ENCODE measurements around the gene LMO7.

Gene LMO7

DNA sequence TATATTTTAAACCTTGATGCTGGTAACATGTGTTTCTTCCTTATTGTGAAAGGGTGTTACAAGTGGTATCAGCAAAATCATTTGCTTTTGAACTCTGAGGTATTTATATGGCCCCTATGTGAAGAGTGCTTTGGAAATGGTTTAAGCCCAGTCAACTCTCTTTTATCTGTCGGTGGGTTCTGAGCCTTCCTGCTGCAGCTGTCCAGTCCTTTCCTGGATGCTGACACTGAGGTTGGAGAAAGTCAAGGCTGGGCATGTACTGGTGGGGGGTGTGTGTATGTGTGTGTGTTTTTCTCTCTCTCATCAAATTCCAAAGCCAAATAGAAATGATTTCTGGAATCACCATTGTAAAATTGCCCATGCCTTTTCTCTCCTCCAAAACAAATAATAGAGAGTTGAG, 221.2 kb downstream of the LMO7 start:
- no peak for DNase-seq

DNA sequence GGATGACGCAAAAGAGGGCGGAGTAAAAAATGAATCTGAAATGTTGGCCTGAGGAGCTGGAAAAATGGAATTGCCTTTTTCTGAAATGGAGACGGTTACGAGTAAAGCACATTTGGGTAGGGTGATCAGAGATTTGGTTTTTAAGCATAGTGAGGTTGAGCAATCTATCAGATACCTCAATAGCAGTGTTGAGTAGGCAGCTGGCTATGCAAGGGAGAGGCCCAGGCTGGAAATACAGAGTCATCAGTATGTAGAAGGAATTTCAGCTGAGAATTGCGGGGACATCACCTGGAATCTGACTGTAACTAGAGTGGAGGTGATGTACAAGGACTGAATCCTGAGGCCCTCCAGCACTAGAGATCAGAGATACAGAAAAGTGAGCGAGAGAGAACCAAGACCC, 224.8 kb downstream of the LMO7 start:
- DNase-seq: no peak

DNA sequence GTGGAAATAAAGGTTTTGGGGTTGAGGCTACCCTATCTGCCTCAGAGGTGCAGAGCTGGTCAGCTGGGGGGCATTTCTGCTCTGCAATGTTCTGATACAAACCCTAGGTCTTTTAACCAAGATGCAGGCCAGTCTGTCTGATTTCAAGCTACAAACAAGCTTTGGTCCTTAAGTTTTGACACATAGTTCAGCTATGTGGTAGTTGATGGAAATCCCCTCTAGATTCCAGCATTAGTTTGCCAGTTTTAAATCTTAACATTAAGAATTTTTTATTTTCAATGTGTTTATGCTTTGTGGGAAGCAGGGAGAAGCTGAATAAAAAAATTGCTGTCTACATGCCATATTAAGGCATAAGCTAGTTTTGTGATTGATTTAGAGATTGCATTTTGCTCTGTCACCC, 225.7 kb downstream of the LMO7 start:
- DNase-seq: no peak

DNA sequence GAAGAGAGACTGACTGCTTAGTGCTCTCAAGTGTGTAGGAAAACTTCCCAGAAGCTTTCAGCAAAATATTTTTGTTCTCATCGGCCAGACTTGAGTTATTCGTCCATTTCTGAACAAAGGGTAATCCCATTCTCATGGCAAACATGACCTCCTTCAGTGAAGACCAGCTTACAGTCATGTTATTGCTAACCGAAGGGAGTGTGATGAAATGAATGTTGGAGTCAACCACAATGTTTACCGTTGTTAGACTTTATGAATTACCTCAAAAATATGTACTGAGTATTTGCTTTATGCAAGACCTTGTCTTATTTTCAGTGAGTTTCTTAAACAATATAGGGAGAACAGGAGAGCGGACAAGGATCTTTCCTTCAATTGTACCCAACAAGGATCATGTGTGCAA, 228.6 kb downstream of the LMO7 start:
- DNase-seq: no peak

DNA sequence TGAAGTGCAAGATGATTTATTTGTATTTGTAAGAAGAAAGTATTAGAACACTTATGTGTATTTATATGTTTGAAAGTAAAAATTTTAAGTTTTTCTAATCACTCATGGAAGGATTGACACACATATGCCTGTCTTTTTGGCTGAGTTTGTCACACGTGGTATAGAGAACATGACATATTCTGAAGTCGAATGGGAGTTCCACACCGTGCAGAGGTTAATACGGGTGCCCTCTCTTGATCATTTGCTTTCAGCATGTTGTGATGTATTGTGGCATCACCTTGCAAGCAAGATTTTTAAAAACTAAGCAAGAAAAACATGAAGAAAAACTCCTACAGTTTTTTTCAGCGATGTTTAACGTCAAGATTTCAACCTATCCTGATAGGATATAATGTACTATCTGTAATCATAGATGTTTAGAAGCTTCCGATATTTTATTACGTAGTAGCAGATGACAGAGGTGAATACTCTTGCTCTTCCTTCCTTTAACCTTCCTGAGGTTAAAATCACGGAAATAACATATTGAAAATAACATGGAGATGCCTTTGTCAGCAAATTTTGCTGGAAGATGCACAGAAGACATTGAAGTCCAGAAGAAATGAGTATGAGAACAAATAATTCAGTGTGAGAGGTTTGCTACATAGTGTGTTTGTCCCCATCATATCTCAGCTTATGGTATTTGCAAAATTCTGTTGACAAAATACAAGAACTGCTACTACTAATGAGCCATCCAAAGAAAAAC, 231.4 kb downstream of the LMO7 start:
- DNase-seq: no peak

DNA sequence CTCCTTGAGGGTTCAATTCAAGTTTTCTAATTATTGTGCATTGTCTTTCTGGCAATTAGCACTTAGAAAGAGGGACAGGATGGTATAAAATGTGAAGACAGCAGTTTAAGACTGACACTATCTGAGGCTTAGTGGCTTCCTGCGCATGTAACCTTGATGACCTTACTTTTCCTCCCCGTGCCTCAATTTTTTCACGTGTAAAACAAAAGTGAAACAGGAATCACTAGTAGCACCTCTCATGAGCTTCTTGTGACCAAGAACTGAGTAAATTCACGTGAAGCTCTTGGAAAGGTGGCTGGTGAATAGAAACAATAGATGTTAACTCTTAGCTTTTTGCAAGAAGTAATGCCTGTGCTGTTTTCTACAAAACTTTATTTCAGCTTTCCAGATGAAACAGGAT, 233.9 kb downstream of the LMO7 start:
- DNase-seq: no peak

DNA sequence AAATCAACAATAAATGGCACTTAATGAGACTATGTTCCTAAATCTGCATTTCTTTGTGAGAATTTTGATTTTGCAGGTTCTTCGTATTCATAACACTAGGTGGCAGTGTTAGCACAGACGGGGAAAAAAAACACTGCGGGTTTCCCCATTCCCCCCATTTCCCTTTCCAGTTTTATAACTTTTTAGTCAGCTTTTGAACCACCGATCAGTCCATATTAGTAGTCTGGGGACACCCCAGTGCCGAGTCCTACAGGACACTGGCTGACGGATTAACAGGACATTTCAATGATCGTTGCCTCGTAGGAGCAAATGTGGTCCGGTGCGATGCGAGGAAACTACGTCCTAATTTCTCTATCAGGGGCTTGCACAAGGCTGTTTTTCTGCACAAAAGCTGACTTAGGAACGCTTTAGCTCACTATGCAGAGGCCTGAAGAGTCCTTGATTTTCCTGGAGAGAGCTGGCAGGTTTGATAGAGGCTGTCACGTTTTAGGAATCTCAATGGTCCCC, 234.3 kb downstream of the LMO7 start:
- DNase-seq: peak; percentile 11

DNA sequence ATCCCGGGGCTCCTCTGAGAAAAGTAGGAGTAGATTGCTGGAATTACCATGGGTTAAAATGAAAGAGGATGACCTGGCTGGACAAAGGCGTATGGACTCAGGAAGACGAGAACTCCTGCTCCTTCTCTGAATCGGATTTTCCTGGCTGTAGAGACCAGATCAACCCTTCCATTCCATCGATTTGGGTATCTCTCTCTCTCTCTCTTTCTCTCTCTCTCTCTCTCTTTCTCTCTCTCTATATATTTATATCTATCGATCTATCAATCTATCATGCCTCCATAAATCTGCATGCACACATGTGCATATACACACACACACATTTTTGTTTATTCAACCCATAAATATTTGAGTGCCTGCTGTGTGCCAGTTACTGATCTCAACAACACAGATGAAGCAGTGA, 234.9 kb downstream of the LMO7 start:
- DNase-seq: no peak

DNA sequence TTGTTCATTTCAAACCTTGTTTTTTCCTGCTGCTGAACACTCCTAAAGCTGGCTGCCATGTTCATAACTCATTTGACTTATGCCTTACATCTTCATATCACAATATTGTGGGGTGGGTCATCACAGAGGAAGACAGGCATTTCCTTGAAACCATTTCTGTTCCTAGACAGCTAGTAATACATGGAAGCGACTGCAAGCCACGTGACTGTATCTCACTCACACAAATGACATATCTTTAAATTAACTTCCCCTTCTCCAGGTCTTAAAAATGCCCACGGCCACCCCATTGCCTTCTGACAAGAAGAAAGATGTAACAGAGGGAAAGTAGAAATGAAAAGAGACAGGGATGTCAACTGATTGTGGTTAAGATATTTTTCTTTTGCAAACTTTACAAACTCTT, 236.8 kb downstream of the LMO7 start:
- DNase-seq: no peak

DNA sequence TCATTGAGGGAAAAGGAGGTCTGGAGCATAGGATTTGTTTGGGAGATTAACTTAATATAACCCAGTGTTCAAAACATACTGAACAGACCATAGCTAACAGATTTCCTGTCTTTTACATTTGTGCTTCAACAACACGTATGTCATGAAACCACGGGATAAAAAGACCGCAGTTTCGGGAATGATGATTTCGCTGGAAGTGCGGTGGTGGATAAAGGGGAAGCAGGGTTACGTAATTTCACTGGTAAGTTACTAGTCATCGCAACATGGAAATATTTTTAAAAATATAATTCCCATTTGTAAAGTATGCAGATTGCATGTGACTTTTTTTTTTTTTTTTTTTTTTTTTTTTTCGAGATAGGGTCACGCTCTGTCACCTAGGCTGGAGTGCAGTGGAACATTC, 237.4 kb downstream of the LMO7 start:
- no peak for DNase-seq

DNA sequence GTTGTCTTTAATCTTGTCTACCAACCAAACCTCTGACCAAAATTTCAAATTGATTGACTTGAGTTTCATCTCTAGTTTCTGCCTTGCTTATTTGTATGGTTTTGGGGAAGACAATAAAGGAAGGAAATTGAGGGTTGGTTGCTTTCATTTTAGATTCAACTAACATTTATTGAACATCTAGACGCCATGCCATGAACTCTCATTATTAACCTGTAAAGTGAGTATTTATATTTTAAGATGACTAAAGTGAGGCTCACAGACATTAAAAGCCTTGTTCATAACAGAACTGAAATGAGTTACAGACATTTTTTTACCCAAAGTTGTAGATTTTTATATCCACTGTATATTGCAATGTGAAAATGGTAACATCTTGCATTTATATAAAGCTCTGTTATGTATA, 239.3 kb downstream of the LMO7 start:
- no peak for DNase-seq

DNA sequence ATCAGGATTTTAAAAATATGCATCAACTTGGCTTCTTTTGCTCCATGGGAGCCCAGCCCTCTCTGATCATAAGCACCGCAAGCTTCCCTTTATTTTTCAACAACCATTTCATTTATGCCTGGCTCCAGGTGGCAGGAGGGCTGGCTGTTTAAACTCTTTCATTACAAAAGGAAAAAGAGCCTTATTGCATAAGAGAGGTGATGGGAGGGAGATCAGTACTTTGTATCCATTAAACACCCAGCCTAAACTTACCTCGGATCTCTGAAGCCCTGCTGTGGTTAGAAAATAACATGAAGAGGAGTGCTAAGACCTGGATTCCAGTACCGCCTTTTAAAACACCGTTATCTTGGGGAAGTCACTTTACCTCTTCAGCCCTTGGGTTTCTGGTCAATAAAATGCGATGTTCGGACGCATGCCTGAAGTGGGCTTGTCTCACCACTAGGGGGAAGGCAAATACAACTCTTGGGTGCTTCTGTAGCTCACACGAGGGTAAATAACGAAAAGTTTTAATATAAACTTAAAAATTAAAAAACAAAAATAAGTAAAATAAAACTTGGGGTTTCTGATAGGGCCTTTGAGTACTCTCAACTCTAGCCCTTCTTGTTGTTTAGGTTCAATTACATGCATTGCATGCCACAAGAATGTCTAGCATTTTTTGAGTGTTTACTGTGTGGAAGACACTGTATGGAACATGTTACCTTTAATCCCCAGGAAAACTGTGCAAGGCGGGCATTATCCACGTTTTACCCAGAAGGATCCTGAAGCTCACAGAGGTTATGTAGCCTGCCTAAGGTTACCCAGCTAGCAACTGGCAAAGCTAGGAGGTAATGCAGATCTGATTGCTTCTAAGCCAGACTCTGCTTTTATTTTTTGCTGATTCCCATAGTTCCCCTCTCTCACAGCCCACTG, 240.3 kb downstream of the LMO7 start:
- DNase-seq: peak; percentile 20

DNA sequence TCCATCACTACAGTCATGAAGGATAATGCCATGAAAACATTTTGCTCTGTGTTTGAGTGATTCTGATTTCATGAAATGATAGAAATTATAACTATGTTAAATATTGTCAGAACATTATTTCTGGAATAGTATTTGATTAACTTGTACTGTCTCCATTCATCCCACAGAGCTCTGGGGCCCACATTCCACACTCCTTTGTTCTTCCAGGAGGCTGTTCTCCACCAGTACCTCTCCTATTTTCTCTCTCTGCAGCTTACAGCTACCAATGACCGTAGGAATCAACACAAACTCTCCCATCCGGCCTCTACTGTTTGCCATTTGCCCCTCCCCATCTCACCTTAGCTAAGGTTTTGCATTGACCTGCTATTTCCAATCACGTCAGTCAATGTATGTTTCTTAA, 240.9 kb downstream of the LMO7 start:
- no peak for DNase-seq

DNA sequence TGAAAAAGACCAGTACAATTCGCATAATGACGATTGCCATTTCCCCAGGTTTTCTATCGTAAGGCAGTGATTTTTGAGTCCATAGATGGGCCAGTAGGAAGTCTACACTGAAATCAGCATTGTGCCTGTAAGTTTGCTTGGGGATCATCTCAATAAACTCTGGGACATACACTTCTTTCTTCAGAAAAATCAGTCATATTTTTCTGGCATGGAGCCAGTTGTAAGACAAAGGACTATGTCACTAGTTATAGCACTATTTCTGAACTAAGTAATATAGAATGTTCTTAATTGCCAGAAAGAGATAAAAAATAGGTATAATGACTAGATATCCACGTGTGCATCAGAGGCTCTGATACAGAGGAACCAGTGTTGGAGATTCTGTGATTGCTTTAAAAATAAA, 243.5 kb downstream of the LMO7 start:
- DNase-seq: no peak

DNA sequence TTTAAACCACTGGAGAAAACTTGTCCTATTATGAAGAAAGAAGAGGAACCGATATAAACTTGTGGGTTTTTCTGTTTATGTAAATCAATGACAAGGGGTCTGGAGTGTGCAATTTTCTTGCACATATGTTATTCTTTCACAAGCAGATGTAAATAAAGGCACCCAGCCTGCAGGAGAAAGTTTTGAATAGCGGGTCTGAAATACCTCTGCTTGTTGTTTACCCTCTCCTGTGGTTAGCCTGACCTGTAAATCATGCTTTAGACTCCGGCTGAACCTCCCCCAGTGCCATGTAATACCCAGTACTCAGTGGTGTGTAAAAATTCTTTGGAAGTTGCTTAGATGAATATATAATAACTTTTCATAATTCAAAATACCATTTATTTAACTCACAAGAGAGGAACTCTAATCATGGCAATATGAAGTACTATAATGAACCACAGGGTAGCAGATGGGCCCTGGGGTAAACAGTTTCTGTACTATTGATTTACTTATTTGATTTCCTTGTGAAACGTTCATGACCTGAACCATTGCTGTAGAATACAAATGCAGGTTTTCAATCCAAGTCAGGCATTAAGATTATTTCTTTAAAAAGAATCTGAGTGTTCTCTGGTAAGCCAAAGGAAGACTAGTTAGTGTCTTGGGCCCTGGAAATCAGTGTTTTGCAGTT, 245.1 kb downstream of the LMO7 start:
- DNase-seq: no peak

DNA sequence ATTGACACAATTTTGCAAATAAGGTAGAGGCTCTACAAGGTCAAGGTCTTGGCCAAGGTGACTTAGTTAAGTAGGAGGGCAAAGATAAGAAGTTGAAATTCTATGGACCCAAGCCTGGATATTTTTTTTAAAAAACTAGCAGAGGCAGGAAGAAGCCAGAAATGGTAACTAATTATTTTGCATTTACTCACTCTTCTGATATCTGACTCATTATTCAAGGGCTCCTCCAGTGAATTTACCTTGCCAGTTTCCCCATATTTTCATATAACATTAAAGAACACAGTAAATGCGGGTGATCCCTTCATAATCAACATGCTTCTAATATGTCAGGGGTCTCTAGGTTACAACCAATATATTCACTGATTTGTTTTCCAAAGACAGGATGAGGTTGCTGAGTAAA, 246.1 kb downstream of the LMO7 start:
- no peak for DNase-seq

DNA sequence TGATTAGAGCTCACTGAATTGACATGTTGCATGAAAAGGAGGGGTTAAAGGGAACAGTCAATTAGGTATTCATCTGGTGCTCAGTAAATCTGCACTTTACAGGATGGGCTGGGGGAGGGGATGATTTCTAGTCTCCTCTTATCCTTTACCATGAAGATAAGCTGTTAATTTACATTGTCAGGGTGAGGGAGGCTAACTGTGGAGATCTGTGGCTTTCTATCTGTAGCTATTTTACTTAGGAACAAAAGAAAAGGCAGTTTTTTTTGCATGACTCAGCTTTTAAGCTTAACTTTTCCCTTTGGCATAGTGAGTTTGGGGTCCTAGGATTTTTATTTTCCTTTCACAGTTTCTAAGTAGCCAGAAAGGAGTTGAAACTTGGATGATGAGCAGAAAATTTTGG, 253.3 kb downstream of the LMO7 start:
- DNase-seq: no peak

DNA sequence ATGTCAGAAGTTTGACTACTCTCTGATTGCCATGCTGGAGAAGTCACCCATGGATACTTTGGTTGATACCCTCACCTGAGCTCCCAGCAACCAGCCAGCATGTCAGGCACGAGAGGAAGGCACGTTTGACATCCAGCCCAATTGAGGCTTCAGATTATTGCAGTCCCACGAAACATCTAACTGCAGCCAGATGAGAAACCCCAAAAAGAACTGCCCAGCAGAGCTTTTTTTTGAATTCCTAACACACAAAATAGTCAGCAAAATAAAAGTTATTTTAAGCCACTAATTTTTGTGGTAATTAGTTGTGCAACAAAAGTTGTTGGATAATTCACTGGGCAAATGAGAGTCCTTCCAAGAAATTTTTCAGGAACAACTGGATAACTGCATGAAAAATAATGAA, 259.0 kb downstream of the LMO7 start:
- no peak for DNase-seq

DNA sequence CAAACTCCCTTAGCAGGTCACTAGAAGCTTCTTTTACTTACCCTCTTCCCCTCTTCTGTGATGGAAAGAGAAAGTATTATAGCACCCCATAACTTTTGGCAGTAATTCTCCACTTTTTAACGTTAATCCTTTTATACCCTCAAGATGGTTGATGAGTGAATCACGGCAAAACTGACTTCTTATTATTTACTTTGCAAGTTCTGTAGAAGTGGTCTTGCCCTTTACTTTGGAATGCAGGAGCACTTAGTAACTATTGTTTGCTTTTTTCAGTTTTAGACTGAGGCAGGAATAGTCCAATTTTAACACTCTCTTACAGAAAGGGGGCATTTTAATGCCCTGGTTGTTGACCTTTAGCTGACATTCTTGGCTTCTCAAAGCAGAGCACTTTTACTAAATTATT, 260.1 kb downstream of the LMO7 start:
- no peak for DNase-seq

DNA sequence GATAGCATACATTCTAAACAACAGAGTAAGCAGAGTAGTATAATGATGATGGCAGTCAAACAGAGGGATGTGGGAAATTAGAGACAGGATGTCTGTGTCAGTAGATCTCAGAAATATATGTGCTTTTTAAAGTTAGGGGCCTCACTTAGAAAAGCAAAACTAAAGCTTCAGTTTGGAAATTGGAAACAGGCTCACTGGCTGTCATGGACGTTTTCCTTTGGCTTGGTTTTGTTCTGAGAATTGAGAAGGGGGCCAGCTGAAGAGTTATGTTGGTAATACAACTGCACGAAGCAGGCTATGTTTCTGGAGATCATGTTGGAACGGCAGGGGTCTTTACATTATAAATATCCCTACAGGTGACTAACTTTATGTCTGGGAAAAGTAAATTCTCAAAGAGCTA, 261.3 kb downstream of the LMO7 start:
- no peak for DNase-seq

DNA sequence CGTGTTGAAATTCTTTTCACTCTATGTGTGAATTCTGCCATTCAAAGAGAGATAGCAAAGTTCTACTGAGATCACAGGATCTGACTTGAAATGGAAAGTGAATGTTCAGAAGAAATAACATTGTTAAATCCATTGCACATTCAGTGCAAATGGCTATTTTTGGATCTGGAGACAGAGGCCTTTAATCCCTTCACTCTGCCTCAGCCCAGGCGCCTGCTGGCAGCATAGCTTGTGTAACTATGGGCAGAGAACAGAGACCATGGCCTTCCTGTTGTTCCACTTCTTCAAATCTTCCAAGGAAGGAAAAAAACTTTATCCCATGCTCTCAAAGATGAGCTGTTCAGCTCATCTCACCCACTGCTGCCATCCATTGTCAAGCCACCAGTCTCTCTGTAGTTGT, 265.4 kb downstream of the LMO7 start:
- no peak for DNase-seq

DNA sequence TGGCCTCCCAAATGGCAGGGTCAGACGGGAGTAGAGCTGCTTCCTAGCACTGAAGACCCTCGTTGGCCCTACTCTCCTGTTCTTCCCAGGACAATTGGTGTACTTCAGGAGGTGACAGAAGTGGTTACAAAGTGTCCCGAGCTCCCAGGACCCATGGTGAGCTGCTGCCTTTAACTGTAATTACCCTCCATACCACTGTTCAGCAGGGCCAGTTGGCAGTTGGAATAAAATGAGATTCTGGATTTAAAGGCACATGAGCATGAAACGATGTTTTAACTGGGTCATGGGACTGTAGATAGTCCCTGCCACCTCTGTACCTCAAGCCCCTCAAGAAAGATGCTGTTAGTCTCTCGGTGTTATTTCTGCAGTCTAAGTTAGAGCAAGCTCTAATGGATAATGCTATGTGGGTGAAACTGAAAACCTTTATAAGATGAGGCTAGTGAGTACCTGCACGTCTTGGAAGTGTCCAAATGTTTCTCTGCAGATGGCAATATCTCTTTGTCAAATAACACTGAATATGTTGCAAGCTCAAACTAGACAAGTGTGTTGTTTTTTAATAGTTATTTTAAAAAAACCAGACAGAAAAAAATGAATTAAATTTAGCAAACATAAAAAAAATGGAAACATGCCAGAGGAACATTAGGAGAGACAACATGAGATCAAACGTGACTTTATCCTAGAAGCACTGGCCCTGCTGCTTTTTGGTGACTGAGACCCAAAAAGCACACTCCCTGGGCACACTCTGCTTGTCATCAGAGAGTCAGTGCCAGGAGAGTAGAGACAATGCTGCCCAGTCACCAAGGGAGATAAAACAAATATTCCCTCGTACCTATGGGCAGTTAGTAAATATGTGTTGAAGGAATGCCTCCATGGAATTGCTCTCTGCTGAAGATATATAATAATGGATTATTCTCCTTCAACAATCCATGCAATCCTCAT, 266.3 kb downstream of the LMO7 start:
- DNase-seq: peak; percentile 1

DNA sequence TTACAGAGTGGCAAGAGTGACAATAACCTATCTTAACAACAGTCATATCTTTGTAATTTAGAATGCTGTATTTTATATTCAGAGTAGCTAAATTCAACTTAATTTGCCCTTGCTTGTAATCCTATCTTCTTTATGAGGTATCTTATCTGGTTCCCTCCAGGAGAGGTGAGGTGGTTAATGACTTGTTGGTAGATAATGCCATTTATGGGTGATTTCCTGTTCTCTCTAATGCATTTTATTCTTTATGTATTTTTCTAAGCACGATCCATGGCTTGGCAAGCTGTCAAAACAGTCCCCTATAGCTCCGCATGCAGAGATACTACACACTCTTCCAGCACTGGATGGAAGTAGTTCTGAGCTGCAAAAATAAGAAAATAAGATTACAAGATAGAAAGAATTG, 267.9 kb downstream of the LMO7 start:
- no peak for DNase-seq

Data from NCI-H2029 treated with DMSO at 0.1 percent for 48 hours (cell line).